Erythroblast (primary cell): ENCODE measurements around the gene SVBP.

Experiments
- GATA1 ChIP-seq: IDR thresholded peaks from 2 replicates; pipeline ENCODE4 v1.6.1; 2011; ENCODE audit warnings: low read depth, mild to moderate bottlenecking, control low read depth, low read length, moderate library complexity
- POLR2A ChIP-seq: IDR thresholded peaks from 2 replicates; pipeline ENCODE4 v1.6.1; 2011; ENCODE audit warnings: mild to moderate bottlenecking, low read length

DNA sequence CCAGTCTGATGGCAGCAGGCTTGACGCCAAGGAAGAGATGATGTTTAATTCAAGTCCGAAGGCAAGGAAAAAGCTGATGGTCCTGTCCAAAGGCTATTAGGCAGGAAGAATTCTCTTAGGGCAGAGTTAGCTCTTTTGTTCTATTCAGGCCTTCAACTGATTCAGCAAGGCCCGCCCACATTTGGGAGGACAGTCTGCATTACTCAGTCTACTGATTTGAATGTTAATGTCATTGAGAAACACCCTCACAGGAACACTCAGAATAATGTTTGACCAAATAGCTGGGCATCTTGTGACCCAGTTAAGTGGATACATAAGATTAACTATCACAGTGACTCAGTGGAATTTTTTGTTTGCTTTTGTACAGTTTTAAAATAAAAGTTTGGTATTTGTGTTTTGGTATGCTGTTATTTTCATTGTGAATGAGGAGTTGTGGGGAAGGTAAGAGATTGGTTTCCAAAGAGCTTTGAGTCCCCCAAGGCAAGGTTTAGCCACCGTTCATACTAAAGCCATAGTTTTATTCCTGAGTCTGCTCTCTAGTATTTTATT lies 27.5 kb upstream of the SVBP start:
- TF ChIP-seq POLR2A (peak; percentile 28), GATA1 (no peak)
